Gastrocnemius medialis (tissue), 4 donors: Measurements from ENCODE around the gene ASPRV1. TPM values are rescaled to one million over a fixed set of nuclear protein-coding genes. Genes with fewer than 3 reads are reported as not detected.

Experiments
- ATAC-seq, 2 donors: fragments of 150-250 bp; one replicate each; pipeline ENCODE4 v1.9.1; 2016
- DNase-seq, 2 donors: peaks; one replicate each; pipeline ENCODE4 v3.0.0-alpha.2; 2019
- H3K27ac ChIP-seq, 4 donors: fragments of 200-600 bp; sonication (generic); 1 replicate in 1 of 4; 2 replicates in 3 of 4; pipeline ENCODE4 v1.5.1; 2016 to 2018; ENCODE audit warnings: mild to moderate bottlenecking in 2 of 4, moderate library complexity in 1 of 4
- H3K27me3 ChIP-seq, 3 donors: fragments of 200-600 bp; sonication (generic) in 2 of 3; 1 replicate in 1 of 3; 2 replicates in 2 of 3; pipeline versions ENCODE4 v1.5.1 to v1.6.0; 2016 to 2019; ENCODE audit warnings: mild to moderate bottlenecking in 1 of 3, moderate library complexity in 1 of 3
- H3K36me3 ChIP-seq, 2 donors: fragments of 200-600 bp; sonication (generic) in 1 of 2; one replicate each; pipeline ENCODE4 v1.5.1; 2017 to 2018
- H3K4me1 ChIP-seq, 2 donors: fragments of 200-600 bp; sonication (generic) in 1 of 2; one replicate each; pipeline ENCODE4 v1.5.1; 2016 to 2017; ENCODE audit warnings: mild to moderate bottlenecking in 2 of 2
- H3K4me3 ChIP-seq, 4 donors: fragments of 200-600 bp; sonication (generic) in 3 of 4; 1 replicate in 1 of 4; 2 replicates in 3 of 4; pipeline ENCODE4 v1.5.1; 2016 to 2019; ENCODE audit warnings: mild to moderate bottlenecking in 2 of 4
- H3K9me3 ChIP-seq, 3 donors: fragments of 200-600 bp; sonication (generic) in 2 of 3; 1 replicate in 1 of 3; 2 replicates in 2 of 3; pipeline ENCODE4 v1.5.1; 2016 to 2019
- POLR2A ChIP-seq, 2 donors: fragments of 450-650 bp; IDR thresholded peaks; one replicate each; pipeline ENCODE4 v1.6.1; 2017; ENCODE audit warnings: antibody characterized with exemption in 2 of 2, mild to moderate bottlenecking in 2 of 2, moderate library complexity in 2 of 2
- in situ Hi-C, 4 donors: fragments of 200-750 bp; cut with MboI; loops; one replicate each; pipeline versions ENCODE4 v1.15.0 to v1.8.0; 2017; ENCODE audit warnings: low sequenced_read_pairs in 4 of 4
- intact Hi-C: fragments of 100-400 bp; cut with DNase I; formaldehyde crosslinking; loops from one replicate; pipeline ENCODE4 v1.15.1; 2023; ENCODE audit warnings: low total_unique reads
- total RNA-seq, 4 donors: library from RNA; depleted of rRNA; stranded (reverse); fragments of >200 nt; gene quantifications; one replicate each; pipeline versions ENCODE4 v1.1.0 to v1.2.3, GENCODE V29; 2016
- TF ChIP-seq, protein P1 (sequence below), 5 experiments: fragments of 450-650 bp in 3 of 5; fragments of 200-600 bp in 2 of 5; sonication (generic) in 2 of 5; IDR thresholded peaks in 4 of 5; conservative IDR thresholded peaks in 1 of 5; 1 replicate in 4 of 5; 2 replicates in 1 of 5; pipeline ENCODE4 v1.5.1; 2016 to 2019; ENCODE audit warnings: antibody characterized with exemption in 5 of 5, mild to moderate bottlenecking in 3 of 5, moderate library complexity in 3 of 5

The ASPRV1 gene
- total RNA-seq, 4 donors from 2014 or later: 0.39 to 3.1 (median 0.61) TPM

DNA sequence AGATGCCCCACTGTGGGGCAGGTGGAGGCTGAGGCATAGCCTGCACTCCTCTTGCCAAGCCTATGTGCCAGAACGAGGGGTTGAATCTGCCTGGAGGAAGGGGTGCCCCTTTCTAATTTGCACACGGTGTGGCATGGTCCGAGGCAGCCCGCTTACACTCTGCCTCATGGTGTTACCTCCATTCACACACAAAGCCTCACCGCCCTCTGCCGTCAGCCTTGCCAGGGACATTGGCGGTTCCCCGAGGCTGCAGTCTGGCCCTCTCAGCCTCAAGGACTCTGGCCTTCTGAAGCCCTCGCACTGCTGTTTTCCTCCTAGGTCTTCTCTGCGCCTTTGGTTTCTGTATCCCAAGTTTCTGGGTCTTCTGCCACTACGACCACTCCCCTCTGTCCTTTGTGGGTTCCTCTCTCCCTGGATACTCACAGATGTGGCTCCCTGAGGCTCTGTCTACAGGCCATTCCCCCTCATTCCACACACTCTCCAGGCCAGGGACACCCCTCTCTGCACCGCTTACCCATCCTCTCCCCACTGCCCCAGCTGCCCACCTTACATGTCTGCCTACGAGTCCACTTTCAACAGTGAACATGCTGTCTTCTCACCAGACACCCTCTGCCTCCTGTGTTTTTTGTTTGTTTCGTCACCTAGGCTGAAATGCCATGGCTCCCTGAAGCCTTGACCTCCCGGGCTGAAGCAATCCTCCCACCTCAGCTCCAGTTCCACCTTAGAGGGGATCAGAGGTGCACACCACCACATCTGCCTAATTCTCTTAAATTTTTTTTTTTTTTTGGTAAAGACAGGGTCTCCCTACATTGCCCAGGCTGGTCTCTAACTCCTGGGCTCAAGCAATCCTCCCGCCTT, 7.9 kb upstream of the ASPRV1 start:
- Histone ChIP-seq H3K9me3 (no peaks in the 10 kb centered on the region), H3K27me3 (no peaks in the 10 kb centered on the region), H3K4me1 (peaks cover 0 to 2% of the 10 kb centered on the region in 2 donors), H3K4me3 (no peak overlapping the region), H3K36me3 (no peaks in the 10 kb centered on the region), H3K27ac (no peak overlapping the region)
- ATAC-seq (no peak), DNase-seq (no peak)
- intact Hi-C loops (no loop called here), in situ Hi-C loops (no loop called here)
- no peak for TF ChIP-seq POLR2A (IDR thresholded peaks at IDR 0.05)
- TF ChIP-seq, protein P1, sequence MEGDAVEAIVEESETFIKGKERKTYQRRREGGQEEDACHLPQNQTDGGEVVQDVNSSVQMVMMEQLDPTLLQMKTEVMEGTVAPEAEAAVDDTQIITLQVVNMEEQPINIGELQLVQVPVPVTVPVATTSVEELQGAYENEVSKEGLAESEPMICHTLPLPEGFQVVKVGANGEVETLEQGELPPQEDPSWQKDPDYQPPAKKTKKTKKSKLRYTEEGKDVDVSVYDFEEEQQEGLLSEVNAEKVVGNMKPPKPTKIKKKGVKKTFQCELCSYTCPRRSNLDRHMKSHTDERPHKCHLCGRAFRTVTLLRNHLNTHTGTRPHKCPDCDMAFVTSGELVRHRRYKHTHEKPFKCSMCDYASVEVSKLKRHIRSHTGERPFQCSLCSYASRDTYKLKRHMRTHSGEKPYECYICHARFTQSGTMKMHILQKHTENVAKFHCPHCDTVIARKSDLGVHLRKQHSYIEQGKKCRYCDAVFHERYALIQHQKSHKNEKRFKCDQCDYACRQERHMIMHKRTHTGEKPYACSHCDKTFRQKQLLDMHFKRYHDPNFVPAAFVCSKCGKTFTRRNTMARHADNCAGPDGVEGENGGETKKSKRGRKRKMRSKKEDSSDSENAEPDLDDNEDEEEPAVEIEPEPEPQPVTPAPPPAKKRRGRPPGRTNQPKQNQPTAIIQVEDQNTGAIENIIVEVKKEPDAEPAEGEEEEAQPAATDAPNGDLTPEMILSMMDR (IDR thresholded peaks at IDR 0.05 in 4 of 5, conservative IDR thresholded peaks at IDR 0.05 in 1 of 5): no peak

DNA sequence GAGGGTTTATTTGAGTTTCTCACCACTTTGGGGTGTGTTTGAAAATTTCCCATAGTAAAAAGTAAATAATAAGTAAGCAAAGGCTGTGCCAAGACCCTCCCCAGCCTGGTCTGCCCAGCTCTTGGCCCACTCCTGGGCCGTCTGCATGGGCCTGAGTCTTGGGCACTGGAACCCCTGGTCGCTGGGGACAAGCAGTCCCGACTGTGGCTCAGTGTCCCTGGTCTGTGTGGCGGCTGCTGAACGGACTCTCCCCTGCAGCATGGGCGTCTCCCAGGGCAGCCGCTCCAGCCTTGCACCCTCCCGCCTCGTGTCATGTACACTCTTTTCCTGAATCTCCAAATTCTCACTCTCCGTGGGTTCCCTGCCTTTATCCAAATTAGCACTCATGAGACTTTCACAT, 7.2 kb upstream of the ASPRV1 start:
- in situ Hi-C loops (no loop called here), intact Hi-C loops (no loop called here)
- peaks cover 0 to 5% of the 10 kb centered on the region in 2 donors for H3K4me1 ChIP-seq
- DNase-seq (no peak), ATAC-seq (no peak)
- no peaks in the 10 kb centered on the region for H3K27me3 ChIP-seq
- no peak overlapping the region for H3K27ac ChIP-seq
- H3K4me3 ChIP-seq: no peak overlapping the region
- no peaks in the 10 kb centered on the region for H3K9me3 ChIP-seq
- no peak for TF ChIP-seq POLR2A (IDR thresholded peaks at IDR 0.05)
- TF ChIP-seq, protein P1 (IDR thresholded peaks at IDR 0.05 in 4 of 5, conservative IDR thresholded peaks at IDR 0.05 in 1 of 5): no peak
- no peaks in the 10 kb centered on the region for H3K36me3 ChIP-seq

- H3K27ac ChIP-seq: no peak overlapping the region
- no peaks in the 10 kb centered on the region for H3K27me3 ChIP-seq
- intact Hi-C loops (no loop called here), in situ Hi-C loops (no loop called here)
- peaks cover 0 to 5% of the 10 kb centered on the region in 2 donors for H3K4me1 ChIP-seq
- ATAC-seq: no peak
- H3K9me3 ChIP-seq: no peaks in the 10 kb centered on the region
- no peak for DNase-seq
- TF ChIP-seq, protein P1 (IDR thresholded peaks at IDR 0.05 in 4 of 5, conservative IDR thresholded peaks at IDR 0.05 in 1 of 5): no peak
- no peak for TF ChIP-seq POLR2A (IDR thresholded peaks at IDR 0.05)
- no peaks in the 10 kb centered on the region for H3K36me3 ChIP-seq
- H3K4me3 ChIP-seq: no peak overlapping the region
These were observed 5.1 kb upstream of the ASPRV1 start for GRCh38 chr2:69966496-69966895.

DNA sequence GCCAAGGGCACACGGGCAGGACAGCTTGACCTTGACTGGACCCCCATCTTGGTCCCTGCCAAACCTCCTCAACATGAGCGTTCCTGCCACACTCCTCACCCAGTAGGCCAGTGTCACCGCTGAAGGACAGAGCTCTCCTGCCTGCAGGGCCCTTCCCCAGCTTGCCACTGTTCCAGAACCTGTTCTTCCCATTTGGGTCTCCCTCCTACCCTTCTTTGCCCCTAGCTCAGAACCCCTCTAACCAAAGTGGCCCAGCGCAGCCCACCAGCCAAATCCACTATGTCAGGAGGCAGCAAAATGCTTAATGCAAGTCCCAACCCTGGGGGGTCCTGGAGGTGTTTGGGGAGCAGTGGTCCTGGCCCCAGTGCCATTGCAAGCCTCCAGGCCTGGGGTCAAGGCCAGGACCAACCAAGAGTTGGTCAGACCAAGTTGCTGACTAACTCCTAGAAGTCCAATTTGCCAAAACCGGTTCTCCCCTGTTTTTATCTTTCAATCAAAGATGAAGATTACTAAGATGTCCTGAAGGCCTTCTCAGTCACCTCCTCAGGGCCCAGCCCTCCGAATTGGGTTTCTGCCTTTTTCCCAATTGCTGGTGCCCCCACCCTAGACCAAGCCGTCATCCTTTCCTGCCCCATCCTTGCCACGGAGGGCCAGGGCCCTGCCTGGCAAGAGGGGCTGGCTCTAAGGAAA, 4.5 kb upstream of the ASPRV1 start:
- H3K9me3 ChIP-seq: no peaks in the 10 kb centered on the region
- in situ Hi-C loops: no loop called here
- H3K4me1 ChIP-seq: peaks cover 0 to 5% of the 10 kb centered on the region in 2 donors
- H3K27me3 ChIP-seq: no peaks in the 10 kb centered on the region
- no peaks in the 10 kb centered on the region for H3K36me3 ChIP-seq
- ATAC-seq (no peak), DNase-seq (no peak)
- H3K4me3 ChIP-seq: no peak overlapping the region
- TF ChIP-seq POLR2A (IDR thresholded peaks at IDR 0.05): no peak
- TF ChIP-seq, protein P1 (IDR thresholded peaks at IDR 0.05 in 4 of 5, conservative IDR thresholded peaks at IDR 0.05 in 1 of 5): no peak
- no peak overlapping the region for H3K27ac ChIP-seq
- intact Hi-C loops: no loop called here
